Left cardiac atrium (tissue), 4 donors: ENCODE data around the gene AARSD1. TPM values are rescaled to one million over a fixed set of nuclear protein-coding genes. Genes with fewer than 3 reads are reported as not detected.
A peak's percentile ranks its signal among the peaks of the same experiment; 100 is the strongest.
"Not testable (repeated sequence)": the region's sequence is repeated elsewhere in the genome, so short reads cannot be mapped to it uniquely, and the experiment has no call there.

ENCODE experiments used
- ATAC-seq, 2 donors: fragments of 200-7000 bp; cut with Tn5 transposase; one replicate each; pipeline ENCODE4 v1.9.1; 2020; ENCODE audit warnings: mild to moderate bottlenecking in 2 of 2, moderate library complexity in 2 of 2
- DNase-seq: peaks from one replicate; pipeline ENCODE4 v3.0.0-alpha.2; 2020
- intact Hi-C, 2 donors: fragments of 100-400 bp; cut with DNase I; formaldehyde crosslinking; loops; one replicate each; pipeline versions ENCODE4 v1.14.1 to v1.15.1; 2022 to 2023
- long read RNA-seq: library from polyadenylated mRNA; unstranded; transcript quantifications from one replicate; pipeline ENCODE4 v2.0.0, GENCODE V29; 2021
- total RNA-seq, 2 donors: library from RNA; stranded (reverse); fragmentation: NEBNext Ultra II Directional; extraction: Animal tissue kit (Norgen Biotek cat#: 25700); gene quantifications; one replicate each; pipeline ENCODE4 v1.2.1, GENCODE V29; 2021
- donor health status: DM: no; HTN: yes; CAD: no.
- donor health status: DM: no; HTN: yes; CAD: no; lungs with severe emphysema.
- donor health status: DM: yes; HTN: yes; CAD: no.
- donor health status: Dilated cardiomyopathy.

AARSD1 gene
- total RNA-seq = 10 to 100 TPM; 23.5 to 34.5 TPM
- long read RNA-seq, transcript AARSD1-202 (12 exons, 1,322 nt) = major isoform, 18 of 19 reads
- long read RNA-seq, partial matches to known transcripts = 0 of 19 reads
- long read RNA-seq, other reads (novel, unspliced or antisense) = 1 of 19 reads

GRCh38 chr17:42964161-42964932, at the start of gene AARSD1:
Gene AARSD1, minus strand, starts transcription at chr17:42964454. Its CDS starts 14 bp downstream, at chr17:42964440.
- ATAC-seq = peak; percentile 96 to 98
- DNase-seq = peak; percentile 93
- intact Hi-C loops = no loop called here

GRCh38 chr17:43013296-43013695, 49.0 kb upstream of the AARSD1 start:
- ATAC-seq = no peak
- intact Hi-C loops = no loop called here

GRCh38 chr17:43011728-43012472, 47.6 kb upstream of the AARSD1 start:
- DNase-seq (peak; percentile 49), ATAC-seq (peak in 1 of 2 donors; percentile 16)
- intact Hi-C loops = no loop called here

More at GRCh38 chr17:43013296-43013695, 49.0 kb upstream of the AARSD1 start:
- no peak for DNase-seq

GRCh38 chr17:43010667-43011308, 46.5 kb upstream of the AARSD1 start:
- ATAC-seq (no peak), DNase-seq (no peak)
- intact Hi-C loops = no loop called here

GRCh38 chr17:43006639-43007551, 42.6 kb upstream of the AARSD1 start, which contains the start of gene IFI35:
Gene IFI35, plus strand, starts transcription at chr17:43006784. Its CDS starts 164 bp downstream, at chr17:43006948.
- intact Hi-C loops = loop anchor here in 1 of 2 donors (5.0 kb wide), 1 partner anchor 165 kb away; the partner anchor contains the start of gene NBR1
- DNase-seq = peak; percentile 88
- peak; percentile 92 to 96 for ATAC-seq

GRCh38 chr17:43003542-43004172, 39.4 kb upstream of the AARSD1 start:
- ATAC-seq (no peak), DNase-seq (no peak)
- intact Hi-C loops = no loop called here

- intact Hi-C loops = not testable (repeated sequence)
- DNase-seq = peak; percentile 18
Observed at GRCh38 chr17:43000894-43001293, 36.6 kb upstream of the AARSD1 start.

GRCh38 chr17:42999003-42999525, 34.8 kb upstream of the AARSD1 start:
- ATAC-seq (no peak), DNase-seq (peak; percentile 9)
- intact Hi-C loops = no loop called here

More at GRCh38 chr17:43000894-43001293, 36.6 kb upstream of the AARSD1 start:
- not testable (repeated sequence) for ATAC-seq

- ATAC-seq (peak; percentile 98 to 99), DNase-seq (peak; percentile 98)
- intact Hi-C loops = no loop called here
Observed at GRCh38 chr17:42997984-42998938, 34.0 kb upstream of the AARSD1 start, which contains the start of gene RPL27. Gene RPL27, plus strand, starts transcription at chr17:42998419. Its CDS starts 332 bp downstream, at chr17:42998751.

- ATAC-seq = peak in 1 of 2 donors; percentile 2
- DNase-seq = no peak
- intact Hi-C loops = no loop called here
Observed at GRCh38 chr17:42997390-42997983, 33.2 kb upstream of the AARSD1 start.

- ATAC-seq, DNase-seq, intact Hi-C loops: not testable (repeated sequence)
Observed at GRCh38 chr17:42993913-42994312, 29.7 kb upstream of the AARSD1 start.

GRCh38 chr17:42992872-42993271, 28.6 kb upstream of the AARSD1 start:
- ATAC-seq (no peak), DNase-seq (no peak)
- intact Hi-C loops = no loop called here

- intact Hi-C loops = no loop called here
- no peak for ATAC-seq
- no peak for DNase-seq
Observed at GRCh38 chr17:42991471-42991870, 27.2 kb upstream of the AARSD1 start.

GRCh38 chr17:42989726-42990652, 25.7 kb upstream of the AARSD1 start:
- intact Hi-C loops = no loop called here
- DNase-seq (no peak), ATAC-seq (no peak)

GRCh38 chr17:42989141-42989540, 24.9 kb upstream of the AARSD1 start:
- DNase-seq (no peak), ATAC-seq (no peak)
- intact Hi-C loops = no loop called here
